ENCODE measurements around the gene EXOSC10. TPM values are rescaled to one million over a fixed set of nuclear protein-coding genes. Genes with fewer than 3 reads are reported as not detected.
"Not testable (repeated sequence)": the region's sequence is repeated elsewhere in the genome, so short reads cannot be mapped to it uniquely, and the experiment has no call there.

EXOSC10 gene
- total RNA-seq, 2 donors from 2014 or later: 51.6 to 65.0 TPM

- no peaks in the 10 kb centered on the region for H3K27me3 ChIP-seq (replicated peaks; ENCODE audit: insufficient read depth)
- H3K27ac ChIP-seq: no peak overlapping the region
- no peaks in the 10 kb centered on the region for H3K9me3 ChIP-seq
- H3K4me3 ChIP-seq: no peak overlapping the region
- H3K36me3 ChIP-seq: peaks cover 15 to 24% of the 10 kb centered on the region in 2 donors
- H3K4me1 ChIP-seq (replicated peaks): no peaks in the 10 kb centered on the region
- DNase-seq (ENCODE audit: low spot score): no peak
- 74% methylated on average over 2 of the region's 2 CpGs for WGBS
- no peak for TF ChIP-seq CTCF (IDR thresholded peaks at IDR 0.05)
- intact Hi-C loops (cut with DNase I): no loop called here
Observed at GRCh38 chr1:11024874-11025203, 74.8 kb downstream of the EXOSC10 start.

GRCh38 chr1:11024154-11024873 is 75.4 kb downstream of the EXOSC10 start:
- peaks cover 15 to 25% of the 10 kb centered on the region in 2 donors for H3K36me3 ChIP-seq
- 81% methylated on average over 3 of the region's 3 CpGs for WGBS
- intact Hi-C loops (cut with DNase I): no loop called here

GRCh38 chr1:11023201-11023600 is 76.5 kb downstream of the EXOSC10 start:
- no peak overlapping the region for H3K27ac ChIP-seq
- 91% methylated on average over 14 of the region's 14 CpGs for WGBS
- no peaks in the 10 kb centered on the region for H3K27me3 ChIP-seq (replicated peaks; ENCODE audit: insufficient read depth)
- intact Hi-C loops (cut with DNase I): no loop called here
- H3K9me3 ChIP-seq: no peaks in the 10 kb centered on the region
- no peak for TF ChIP-seq CTCF (IDR thresholded peaks at IDR 0.05)
- no peak for TF ChIP-seq POLR2AphosphoS5 (IDR thresholded peaks at IDR 0.05)
- no peak for TF ChIP-seq POLR2A (IDR thresholded peaks at IDR 0.05)
- no peak for DNase-seq (ENCODE audit: low spot score)
- H3K4me1 ChIP-seq (replicated peaks): no peaks in the 10 kb centered on the region
- H3K4me3 ChIP-seq: no peak overlapping the region
- peaks cover 22 to 25% of the 10 kb centered on the region in 2 donors for H3K36me3 ChIP-seq

More at GRCh38 chr1:11024154-11024873, 75.4 kb downstream of the EXOSC10 start:
- TF ChIP-seq POLR2A (IDR thresholded peaks at IDR 0.05) (no peak), CTCF (IDR thresholded peaks at IDR 0.05) (no peak), POLR2AphosphoS5 (IDR thresholded peaks at IDR 0.05) (no peak)
- Histone ChIP-seq H3K4me1 (replicated peaks) (no peaks in the 10 kb centered on the region), H3K9me3 (no peaks in the 10 kb centered on the region), H3K4me3 (no peak overlapping the region), H3K27me3 (replicated peaks; ENCODE audit: insufficient read depth) (no peaks in the 10 kb centered on the region), H3K27ac (no peak overlapping the region)
- no peak for DNase-seq (ENCODE audit: low spot score)

GRCh38 chr1:11019971-11020370 is 79.7 kb downstream of the EXOSC10 start:
- no peak for DNase-seq (ENCODE audit: low spot score)
- intact Hi-C loops (cut with DNase I): no loop called here
- Histone ChIP-seq H3K9me3 (no peaks in the 10 kb centered on the region), H3K27me3 (replicated peaks; ENCODE audit: insufficient read depth) (no peaks in the 10 kb centered on the region), H3K36me3 (peaks cover 25 to 26% of the 10 kb centered on the region in 2 donors), H3K27ac (no peak overlapping the region), H3K4me3 (no peak overlapping the region), H3K4me1 (replicated peaks) (no peaks in the 10 kb centered on the region)
- TF ChIP-seq POLR2A (IDR thresholded peaks at IDR 0.05) (no peak), POLR2AphosphoS5 (IDR thresholded peaks at IDR 0.05) (no peak), CTCF (IDR thresholded peaks at IDR 0.05) (no peak)
- 92% methylated on average over 6 of the region's 7 CpGs for WGBS

- WGBS: 80% methylated on average over 8 of the region's 8 CpGs
- H3K4me1 ChIP-seq (replicated peaks): not testable (repeated sequence)
- H3K36me3 ChIP-seq: peaks cover 25 to 26% of the 10 kb centered on the region in 2 donors
Observed at GRCh38 chr1:11019358-11019757, 80.3 kb downstream of the EXOSC10 start.

More at GRCh38 chr1:11019358-11019757, 80.3 kb downstream of the EXOSC10 start:
- H3K27me3 ChIP-seq (replicated peaks; ENCODE audit: insufficient read depth); H3K9me3 ChIP-seq; H3K27ac ChIP-seq; DNase-seq (ENCODE audit: low spot score); H3K4me3 ChIP-seq; intact Hi-C loops (cut with DNase I): not testable (repeated sequence)

Other genes starting within 250 kb of the EXOSC10 start
- gene TARDBP, start 87.2 kb downstream of the EXOSC10 start, total RNA-seq: 100 to 1,000 TPM in 1 of 2 donors, 10 to 100 TPM in 1; 93.7 to 151 TPM
- not detected for gene MASP2, start 52.6 kb downstream of the EXOSC10 start, total RNA-seq
- 10 to 100 TPM; 39.3 to 89.2 TPM for gene SRM, start 39.9 kb downstream of the EXOSC10 start, total RNA-seq
- gene ANGPTL7, start 89.5 kb upstream of the EXOSC10 start, total RNA-seq: under 1 TPM in 1 of 2 donors, not detected in 1; 0.80 TPM
- 10 to 100 TPM; 34.7 to 56.1 TPM for gene MTOR, start 162.7 kb upstream of the EXOSC10 start, total RNA-seq
- gene UBIAD1, start 173.3 kb upstream of the EXOSC10 start, total RNA-seq: 10 to 100 TPM; 22.7 to 23.2 TPM

All from prostate gland (tissue), 2 donors.